HT1080 (cell line): Measurements from ENCODE around the gene GPR137. TPM values are rescaled to one million over a fixed set of nuclear protein-coding genes. Genes with fewer than 3 reads are reported as not detected.

Source experiments
- small RNA-seq: library from RNA; depleted of rRNA; stranded (forward); fragments of <200 nt; gene quantifications from one replicate; pipeline ENCODE3, GENCODE V24; 2014
- total RNA-seq: library from RNA; depleted of rRNA; stranded (reverse); fragments of >200 nt; shearing (Covaris generic); gene quantifications from 2 replicates; pipeline ENCODE4 v1.2.3, GENCODE V29; 2014; rRNA removed

Gene GPR137
- total RNA-seq, 1 experiment from 2014 or later = 36.7 TPM

Small RNA genes lying within 50 kb of the gene (small RNA-seq; reads per million reads assigned to genes)
- not detected for gene RF00019

Other genes starting within 250 kb of the GPR137 start
- not detected in 2 replicates for gene FLRT1, start 249.9 kb upstream of the GPR137 start, total RNA-seq
- 19.9 and 22.5 TPM in 2 replicates for gene MACROD1, start 119.7 kb upstream of the GPR137 start, total RNA-seq
- 367 and 368 TPM in 2 replicates for gene STIP1, start 99.7 kb upstream of the GPR137 start, total RNA-seq
- gene FERMT3, start 79.1 kb upstream of the GPR137 start, total RNA-seq = 1.5 and 2.0 TPM in 2 replicates
- gene TRPT1, start 59.7 kb upstream of the GPR137 start, total RNA-seq = 37.4 and 42.7 TPM in 2 replicates
- gene NUDT22, start 59.6 kb upstream of the GPR137 start, total RNA-seq = 61.8 and 80.6 TPM in 2 replicates
- 2.9 and 11.1 TPM in 2 replicates for gene DNAJC4, start 55.3 kb upstream of the GPR137 start, total RNA-seq
- 26.7 and 71.0 TPM in 2 replicates for gene VEGFB, start 51.3 kb upstream of the GPR137 start, total RNA-seq
- 103 and 111 TPM in 2 replicates for gene FKBP2, start 44.8 kb upstream of the GPR137 start, total RNA-seq
- gene PPP1R14B, start 38.9 kb upstream of the GPR137 start, total RNA-seq = 614 and 695 TPM in 2 replicates
- 50.6 and 57.4 TPM in 2 replicates for gene PLCB3, start 34.3 kb upstream of the GPR137 start, total RNA-seq
- 129 and 138 TPM in 2 replicates for gene BAD, start 1.2 kb upstream of the GPR137 start, total RNA-seq
- gene KCNK4, start 5.5 kb downstream of the GPR137 start, total RNA-seq = not detected in 2 replicates
- gene CATSPERZ, start 14.5 kb downstream of the GPR137 start, total RNA-seq = 1.0 and 1.2 TPM in 2 replicates
- gene ESRRA, start 19.7 kb downstream of the GPR137 start, total RNA-seq = 74.5 and 77.5 TPM in 2 replicates
- gene TRMT112, start 31.7 kb downstream of the GPR137 start, total RNA-seq = 471 and 628 TPM in 2 replicates
- gene PRDX5, start 32.3 kb downstream of the GPR137 start, total RNA-seq = 274 and 324 TPM in 2 replicates
- 4.9 and 7.1 TPM in 2 replicates for gene CCDC88B, start 54.4 kb downstream of the GPR137 start, total RNA-seq
- gene RPS6KA4, start 73.3 kb downstream of the GPR137 start, total RNA-seq = 86.9 and 95.7 TPM in 2 replicates